ENCODE data around the gene TMEM129.
A peak's percentile ranks its signal among the peaks of the same experiment; 100 is the strongest.
"Not testable (repeated sequence)": the region's sequence is repeated elsewhere in the genome, so short reads cannot be mapped to it uniquely, and the experiment has no call there.

The TMEM129 gene

GRCh38 chr4:1721666-1722550, 785 bp upstream of the TMEM129 start:
- no peak for DNase-seq (ENCODE audit: low spot score)

GRCh38 chr4:1720163-1720983, 750 bp downstream of the TMEM129 start:
- no peak for DNase-seq (ENCODE audit: low spot score)

- no peak for DNase-seq (ENCODE audit: low spot score)
Measured at GRCh38 chr4:1718095-1718850, 2.9 kb downstream of the TMEM129 start.

- no peak for DNase-seq (ENCODE audit: low spot score)
Measured at GRCh38 chr4:1717129-1718094, 3.7 kb downstream of the TMEM129 start.

- no peak for DNase-seq (ENCODE audit: low spot score)
Measured at GRCh38 chr4:1716065-1716945, 4.8 kb downstream of the TMEM129 start.

- no peak for DNase-seq (ENCODE audit: low spot score)
Measured at GRCh38 chr4:1715002-1715758, 5.9 kb downstream of the TMEM129 start.

- DNase-seq (ENCODE audit: low spot score), result no peak
Measured at GRCh38 chr4:1714303-1715001, 6.7 kb downstream of the TMEM129 start.

GRCh38 chr4:1713003-1713851, 7.9 kb downstream of the TMEM129 start:
- peak; percentile 47 for DNase-seq (ENCODE audit: low spot score)

GRCh38 chr4:1712216-1713002, 8.7 kb downstream of the TMEM129 start, which contains the start of gene SLBP:
Gene SLBP, minus strand, starts transcription at chr4:1712319. Its CDS starts 131 bp downstream, at chr4:1712188.
- peak; percentile 97 for DNase-seq (ENCODE audit: low spot score)

- DNase-seq (ENCODE audit: low spot score), result no peak
Measured at GRCh38 chr4:1711571-1712215, 9.4 kb downstream of the TMEM129 start.

- no peak for DNase-seq (ENCODE audit: low spot score)
Measured at GRCh38 chr4:1711055-1711570, 10.0 kb downstream of the TMEM129 start.

- no peak for DNase-seq (ENCODE audit: low spot score)
Measured at GRCh38 chr4:1708581-1708980, 12.5 kb downstream of the TMEM129 start.

GRCh38 chr4:1706358-1706757, 14.8 kb downstream of the TMEM129 start:
- DNase-seq (ENCODE audit: low spot score), result no peak

GRCh38 chr4:1705732-1706131, 15.4 kb downstream of the TMEM129 start:
- DNase-seq (ENCODE audit: low spot score), result no peak

GRCh38 chr4:1703867-1704266, 17.3 kb downstream of the TMEM129 start:
- DNase-seq (ENCODE audit: low spot score), result no peak

- DNase-seq (ENCODE audit: low spot score), result not testable (repeated sequence)
Measured at GRCh38 chr4:1701671-1702070, 19.5 kb downstream of the TMEM129 start.

Data from LoVo (cell line).